ENCODE measurements around the gene TCHP.

The TCHP gene

DNA sequence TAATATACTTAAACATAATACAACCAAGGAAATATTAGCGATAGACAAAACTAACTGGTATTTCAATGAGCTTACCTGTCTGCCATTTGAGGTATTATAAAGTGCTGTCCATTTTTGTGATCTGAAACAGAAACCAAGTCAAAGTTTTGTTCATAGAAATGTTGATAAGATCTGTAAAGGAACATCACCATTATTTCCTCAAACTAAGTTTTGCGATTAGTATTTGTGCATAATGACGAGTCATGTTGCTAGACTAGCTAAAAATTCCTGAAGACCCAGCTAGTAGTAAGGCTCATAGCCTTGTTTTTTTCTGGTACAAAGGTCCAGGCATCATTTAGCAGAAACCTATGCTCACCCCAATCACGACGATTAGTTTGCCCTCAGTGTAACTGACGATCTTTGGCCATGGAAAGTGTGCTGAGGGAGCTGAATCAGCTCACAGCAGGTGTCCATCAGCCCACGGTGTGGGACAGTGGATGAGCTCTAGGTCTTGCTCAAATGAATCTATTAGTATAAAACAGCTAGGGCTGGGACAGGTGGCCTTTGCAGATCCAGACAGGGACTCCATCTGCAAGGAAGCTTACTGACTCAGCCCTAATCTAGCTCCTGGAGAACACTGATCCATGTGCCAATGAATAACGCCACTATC is 67.4 kb downstream of the TCHP start:
- Mint-ChIP-seq H3K36me3 (ENCODE audit: low read depth) (peaks cover 51% of the 10 kb centered on the region), H3K27me3 (ENCODE audit: low read depth, poor library complexity) (no peaks in the 10 kb centered on the region), H3K4me1 (no peaks in the 10 kb centered on the region), H3K9me3 (no peaks in the 10 kb centered on the region), H3K27ac (peak overlapping the region; percentile 80), H3K4me3 (no peak overlapping the region)
- DNase-seq, result no peak
- TF ChIP-seq, protein P1, sequence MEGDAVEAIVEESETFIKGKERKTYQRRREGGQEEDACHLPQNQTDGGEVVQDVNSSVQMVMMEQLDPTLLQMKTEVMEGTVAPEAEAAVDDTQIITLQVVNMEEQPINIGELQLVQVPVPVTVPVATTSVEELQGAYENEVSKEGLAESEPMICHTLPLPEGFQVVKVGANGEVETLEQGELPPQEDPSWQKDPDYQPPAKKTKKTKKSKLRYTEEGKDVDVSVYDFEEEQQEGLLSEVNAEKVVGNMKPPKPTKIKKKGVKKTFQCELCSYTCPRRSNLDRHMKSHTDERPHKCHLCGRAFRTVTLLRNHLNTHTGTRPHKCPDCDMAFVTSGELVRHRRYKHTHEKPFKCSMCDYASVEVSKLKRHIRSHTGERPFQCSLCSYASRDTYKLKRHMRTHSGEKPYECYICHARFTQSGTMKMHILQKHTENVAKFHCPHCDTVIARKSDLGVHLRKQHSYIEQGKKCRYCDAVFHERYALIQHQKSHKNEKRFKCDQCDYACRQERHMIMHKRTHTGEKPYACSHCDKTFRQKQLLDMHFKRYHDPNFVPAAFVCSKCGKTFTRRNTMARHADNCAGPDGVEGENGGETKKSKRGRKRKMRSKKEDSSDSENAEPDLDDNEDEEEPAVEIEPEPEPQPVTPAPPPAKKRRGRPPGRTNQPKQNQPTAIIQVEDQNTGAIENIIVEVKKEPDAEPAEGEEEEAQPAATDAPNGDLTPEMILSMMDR (IDR thresholded peaks at IDR 0.05), result no peak

Measured in nephron progenitor cell (in vitro differentiated cells).